T-helper 17 cell (primary cell): ENCODE results near the gene ZDHHC19. TPM values are rescaled to one million over a fixed set of nuclear protein-coding genes. Genes with fewer than 3 reads are reported as not detected.
"Not testable (repeated sequence)": the region's sequence is repeated elsewhere in the genome, so short reads cannot be mapped to it uniquely, and the experiment has no call there.

ENCODE experiments used
- ATAC-seq: fragments of 150-1000 bp; cut with Tn5 transposase; 2 replicates; pipeline ENCODE4 v1.10.0; 2021; ENCODE audit warnings: mild to moderate bottlenecking, moderate library complexity
- DNase-seq, 3 donors: peaks; one replicate each; pipeline versions ENCODE4 v3.0.0 to v3.0.0-alpha.2; 2020 to 2021
- H3K9me3 ChIP-seq: one replicate; pipeline ENCODE4 v1.7.0; 2013; ENCODE audit warnings: low read length, mild to moderate bottlenecking; ENCODE audit not compliant: control insufficient read depth, poor library complexity, severe bottlenecking
- H3K27ac Mint-ChIP-seq: one replicate; pipeline ENCODE4 v1.8.0; 2022; ENCODE audit warnings: mild to moderate bottlenecking, moderate library complexity, mixed read lengths
- H3K27me3 Mint-ChIP-seq: one replicate; pipeline ENCODE4 v1.8.0; 2022; ENCODE audit warnings: mixed read lengths
- H3K36me3 Mint-ChIP-seq: one replicate; pipeline ENCODE4 v1.8.0; 2022; ENCODE audit warnings: low read depth, mixed read lengths
- H3K4me1 Mint-ChIP-seq: one replicate; pipeline ENCODE4 v1.8.0; 2022; ENCODE audit warnings: mild to moderate bottlenecking, mixed read lengths
- H3K4me3 Mint-ChIP-seq: one replicate; pipeline ENCODE4 v1.8.0; 2022; ENCODE audit warnings: mild to moderate bottlenecking, moderate library complexity, mixed read lengths
- total RNA-seq, 4 donors: library from RNA in 2 of 4; stranded (reverse) in 2 of 4; gene quantifications; one replicate each; pipeline ENCODE4 v1.2.3 and lab custom pipeline; 2022 to 2026

The ZDHHC19 gene
- total RNA-seq, 2 donors from 2014 or later = not detected

DNA sequence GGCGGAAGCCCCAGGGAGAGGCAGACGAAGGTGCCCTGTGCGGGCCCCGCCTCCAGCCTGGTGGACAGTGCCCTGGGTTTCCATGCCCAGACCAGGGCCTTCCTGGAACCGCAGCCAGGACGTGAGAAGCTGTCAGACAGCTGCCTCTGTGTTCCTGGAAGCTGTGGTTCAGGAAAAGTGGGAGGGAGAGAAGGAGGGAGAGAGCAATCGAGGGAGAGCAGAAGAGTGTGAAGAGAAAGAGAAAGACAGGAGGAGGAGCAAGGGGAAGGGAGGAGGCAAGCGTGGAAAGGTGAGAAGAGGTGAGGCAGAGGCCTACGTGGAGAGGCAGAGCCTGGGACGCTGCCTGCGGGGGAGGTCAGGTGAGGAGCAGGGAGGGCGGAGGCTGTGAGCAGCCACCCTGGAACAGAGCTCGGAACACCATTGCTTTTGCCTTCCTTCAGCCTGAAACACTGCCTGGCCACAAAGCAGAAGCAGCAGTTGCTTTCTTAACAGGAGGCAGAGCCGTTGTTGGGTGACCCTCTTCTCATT lies 18.6 kb downstream of the ZDHHC19 start:
- Mint-ChIP-seq H3K4me1 (peaks cover 26% of the 10 kb centered on the region), H3K27ac (peak overlapping the region; percentile 99), H3K36me3 (peaks cover 4% of the 10 kb centered on the region), H3K27me3 (no peaks in the 10 kb centered on the region), H3K4me3 (peak overlapping the region; percentile 90)
- H3K9me3 ChIP-seq = no peaks in the 10 kb centered on the region
- ATAC-seq (peak; percentile 33), DNase-seq (no peak)

DNA sequence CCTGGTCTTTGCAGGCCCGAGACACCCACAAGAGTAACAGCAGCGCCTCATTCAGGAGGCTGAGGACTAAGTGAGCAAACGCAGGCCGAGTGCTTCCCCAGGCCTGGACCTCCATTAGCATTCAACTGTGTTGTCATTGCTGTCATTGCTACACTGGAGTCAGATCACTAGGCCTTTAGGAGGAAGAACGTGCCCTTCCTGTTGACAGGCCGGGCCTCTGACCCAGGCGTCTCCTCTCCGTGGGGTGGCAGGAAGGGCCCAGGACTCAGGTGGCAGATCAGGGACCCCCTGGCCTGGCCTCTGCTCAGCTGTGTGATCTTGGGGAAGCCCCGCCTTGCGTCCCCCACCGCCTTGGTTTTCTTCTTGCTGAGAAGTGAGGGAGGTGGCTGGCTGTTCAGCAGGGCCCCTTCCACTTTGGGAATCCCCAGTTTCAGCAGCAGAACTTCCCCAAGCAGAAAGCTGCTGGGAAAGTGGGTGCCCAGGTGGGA lies 19.1 kb downstream of the ZDHHC19 start:
- Mint-ChIP-seq H3K36me3 (peaks cover 4% of the 10 kb centered on the region), H3K27me3 (no peaks in the 10 kb centered on the region), H3K4me1 (peaks cover 26% of the 10 kb centered on the region), H3K4me3 (peak overlapping the region; percentile 90), H3K27ac (peak overlapping the region; percentile 99)
- peak; percentile 49 to 67 (median 52) for DNase-seq
- peak; percentile 82 for ATAC-seq
- H3K9me3 ChIP-seq = no peaks in the 10 kb centered on the region

- H3K27ac Mint-ChIP-seq = peak overlapping the region; percentile 16
- H3K9me3 ChIP-seq = no peaks in the 10 kb centered on the region
- H3K36me3 Mint-ChIP-seq = peaks cover 4% of the 10 kb centered on the region
- no peak for DNase-seq
- H3K4me3 Mint-ChIP-seq = no peak overlapping the region
- no peaks in the 10 kb centered on the region for H3K27me3 Mint-ChIP-seq
- no peak for ATAC-seq
- H3K4me1 Mint-ChIP-seq = peaks cover 26% of the 10 kb centered on the region
Observed at GRCh38 chr3:196189566-196190347, 21.4 kb downstream of the ZDHHC19 start.

GRCh38 chr3:196186651-196187573 lies 24.3 kb downstream of the ZDHHC19 start:
- no peaks in the 10 kb centered on the region for H3K36me3 Mint-ChIP-seq
- H3K27ac Mint-ChIP-seq = peak overlapping the region; percentile 90
- no peaks in the 10 kb centered on the region for H3K27me3 Mint-ChIP-seq
- H3K4me3 Mint-ChIP-seq = peak overlapping the region; percentile 56
- peaks cover 26% of the 10 kb centered on the region for H3K4me1 Mint-ChIP-seq
- H3K9me3 ChIP-seq = no peaks in the 10 kb centered on the region
- DNase-seq = peak in 1 of 3 donors; percentile 31
- peak; percentile 36 for ATAC-seq

GRCh38 chr3:196184881-196185280 lies 26.3 kb downstream of the ZDHHC19 start:
- Mint-ChIP-seq H3K36me3 (no peaks in the 10 kb centered on the region), H3K27ac (no peak overlapping the region), H3K4me1 (peaks cover 28% of the 10 kb centered on the region), H3K27me3 (no peaks in the 10 kb centered on the region), H3K4me3 (no peak overlapping the region)
- DNase-seq (no peak), ATAC-seq (no peak)
- H3K9me3 ChIP-seq = no peaks in the 10 kb centered on the region

DNA sequence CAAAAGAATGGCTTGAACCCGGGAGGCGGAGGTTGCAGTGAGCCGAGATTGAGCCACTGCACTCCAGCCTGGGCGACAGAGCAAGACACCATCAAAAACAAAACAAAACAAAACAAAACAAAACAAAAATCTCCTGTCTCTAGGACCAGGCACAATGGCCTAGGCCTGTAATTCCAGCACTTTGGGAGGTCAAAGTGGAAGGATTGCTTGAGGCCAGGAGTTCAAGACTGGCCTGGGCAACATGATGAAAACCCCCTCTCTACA lies 27.1 kb downstream of the ZDHHC19 start:
- not testable (repeated sequence) for DNase-seq, H3K36me3 Mint-ChIP-seq, H3K4me3 Mint-ChIP-seq, ATAC-seq, H3K9me3 ChIP-seq, H3K27me3 Mint-ChIP-seq
- Mint-ChIP-seq H3K4me1 (peaks cover 36% of the 10 kb centered on the region), H3K27ac (peak overlapping the region; percentile 96)

DNA sequence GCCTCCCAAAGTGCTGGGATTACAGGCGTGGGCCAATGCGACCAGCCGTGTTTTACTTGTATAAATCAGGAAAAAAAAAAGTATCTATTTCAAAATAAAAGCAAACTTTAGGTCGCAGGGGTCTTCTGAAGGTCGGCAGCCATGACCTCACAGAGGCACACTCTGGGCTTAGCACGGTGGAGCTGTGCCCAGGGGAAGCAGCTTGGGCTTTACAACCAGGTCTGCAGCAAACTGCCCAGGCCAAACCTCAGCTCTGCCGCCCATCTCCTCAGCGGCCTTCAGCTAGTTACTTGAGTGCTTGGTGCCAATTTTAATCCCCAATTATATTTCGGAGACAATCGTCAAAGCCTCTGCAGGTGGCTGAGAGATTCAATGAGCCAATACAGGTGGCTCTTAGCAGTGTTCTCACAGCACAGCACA lies 30.1 kb downstream of the ZDHHC19 start:
- H3K4me3 Mint-ChIP-seq = peak overlapping the region; percentile 82

DNA sequence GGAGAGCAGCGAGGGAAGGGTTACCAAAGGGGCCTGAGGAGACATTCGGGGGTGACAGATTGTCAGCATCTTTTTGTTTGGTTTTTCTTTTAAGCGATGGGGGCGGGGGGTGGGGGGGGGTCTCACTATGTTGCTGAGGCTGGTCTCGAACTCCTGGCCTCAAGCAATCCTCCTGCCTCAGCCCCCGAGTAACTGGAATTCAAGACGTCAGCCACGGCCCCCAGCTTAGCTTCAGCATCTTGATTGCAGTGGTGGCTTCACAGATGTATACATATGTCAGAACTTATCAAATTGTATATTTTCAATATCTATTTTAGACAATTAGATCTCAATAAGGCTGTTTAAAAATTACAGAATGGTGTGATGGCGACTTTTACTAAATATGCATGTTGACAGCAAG lies 30.9 kb downstream of the ZDHHC19 start:
- no peaks in the 10 kb centered on the region for H3K36me3 Mint-ChIP-seq
- DNase-seq = no peak
- H3K9me3 ChIP-seq = no peaks in the 10 kb centered on the region
- H3K27me3 Mint-ChIP-seq = no peaks in the 10 kb centered on the region
- peak overlapping the region; percentile 96 for H3K27ac Mint-ChIP-seq
- ATAC-seq = no peak
- peak overlapping the region; percentile 82 for H3K4me3 Mint-ChIP-seq
- peaks cover 39% of the 10 kb centered on the region for H3K4me1 Mint-ChIP-seq

More for the DNA sequence above, 30.1 kb downstream of the ZDHHC19 start:
- no peaks in the 10 kb centered on the region for H3K9me3 ChIP-seq
- no peaks in the 10 kb centered on the region for H3K27me3 Mint-ChIP-seq
- ATAC-seq (no peak), DNase-seq (no peak)
- peaks cover 39% of the 10 kb centered on the region for H3K4me1 Mint-ChIP-seq
- H3K27ac Mint-ChIP-seq = peak overlapping the region; percentile 96
- H3K36me3 Mint-ChIP-seq = no peaks in the 10 kb centered on the region

DNA sequence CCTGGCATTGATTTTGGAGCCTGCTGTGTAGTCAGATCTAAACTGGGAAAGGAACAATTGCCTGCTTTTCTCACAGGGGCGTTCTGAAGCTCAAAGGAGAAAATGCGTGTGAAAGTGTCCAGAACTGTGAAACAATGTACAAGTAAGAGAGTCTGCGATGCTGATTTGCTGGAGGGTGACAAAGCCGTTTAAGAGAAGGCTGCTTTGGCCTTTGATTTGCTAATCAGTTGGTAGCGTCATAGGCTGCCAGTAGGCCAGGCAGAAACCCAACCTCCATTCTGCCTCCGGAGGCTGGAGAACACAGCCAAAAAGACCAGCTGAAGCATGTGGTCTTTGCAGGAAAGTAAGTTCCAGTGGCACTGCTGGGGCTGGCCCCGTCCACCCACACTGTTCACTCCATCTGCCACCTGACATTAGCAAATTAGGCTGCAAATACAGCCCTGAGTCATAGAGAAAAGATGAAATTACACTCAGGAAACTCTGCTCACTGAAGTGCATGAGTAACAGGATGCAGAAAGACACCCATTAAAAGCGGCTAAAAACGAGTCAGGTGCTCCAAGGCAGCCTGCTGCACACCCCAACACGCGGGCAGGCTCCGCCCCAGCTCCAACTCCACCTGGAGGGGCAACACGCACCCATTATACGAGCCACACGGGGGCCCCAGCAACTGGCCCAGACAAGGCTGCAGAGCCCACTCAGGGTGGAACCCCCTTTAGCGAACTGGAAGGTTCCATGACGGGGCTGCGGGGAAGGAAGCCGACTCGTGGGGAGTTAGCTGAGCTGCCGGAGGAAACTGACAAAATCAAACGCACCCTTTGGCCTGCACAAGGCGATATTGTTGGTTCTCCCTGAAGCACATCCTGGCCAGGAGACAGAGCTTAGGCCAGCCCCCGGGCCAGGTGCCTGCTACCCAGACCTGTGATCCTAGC lies 31.6 kb downstream of the ZDHHC19 start:
- H3K27ac Mint-ChIP-seq = peak overlapping the region; percentile 96
- DNase-seq (peak; percentile 36 to 78 (median 64)), ATAC-seq (peak; percentile 88)
- no peaks in the 10 kb centered on the region for H3K9me3 ChIP-seq
- no peaks in the 10 kb centered on the region for H3K36me3 Mint-ChIP-seq
- no peaks in the 10 kb centered on the region for H3K27me3 Mint-ChIP-seq
- H3K4me3 Mint-ChIP-seq = peak overlapping the region; percentile 82
- peaks cover 39% of the 10 kb centered on the region for H3K4me1 Mint-ChIP-seq

DNA sequence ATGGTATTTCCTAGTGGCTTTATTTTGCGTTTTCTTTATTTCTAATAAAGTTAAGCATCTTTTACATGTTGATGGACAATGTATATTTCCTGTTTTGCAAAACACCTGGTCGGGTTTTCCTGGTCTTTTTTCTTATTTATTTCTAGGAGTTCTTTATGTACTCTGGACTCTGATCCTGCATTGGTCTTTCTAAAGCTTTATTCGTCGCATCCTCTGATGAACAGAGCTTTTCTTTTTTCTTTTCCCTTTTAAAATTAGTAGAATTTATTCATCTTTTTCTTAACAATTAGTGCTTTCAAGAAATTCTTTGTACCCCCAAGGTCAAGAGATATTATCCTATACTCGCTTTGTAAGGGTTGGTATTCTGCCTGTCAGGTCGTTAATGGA lies 32.2 kb downstream of the ZDHHC19 start:
- Mint-ChIP-seq H3K27ac (peak overlapping the region; percentile 96), H3K4me3 (peak overlapping the region; percentile 82), H3K36me3 (no peaks in the 10 kb centered on the region), H3K4me1 (peaks cover 39% of the 10 kb centered on the region), H3K27me3 (no peaks in the 10 kb centered on the region)
- ATAC-seq = no peak
- DNase-seq = no peak
- H3K9me3 ChIP-seq = no peaks in the 10 kb centered on the region

- DNase-seq (no peak), ATAC-seq (no peak)
- H3K27ac Mint-ChIP-seq = no peak overlapping the region
- no peaks in the 10 kb centered on the region for H3K9me3 ChIP-seq
- H3K27me3 Mint-ChIP-seq = no peaks in the 10 kb centered on the region
- H3K36me3 Mint-ChIP-seq = no peaks in the 10 kb centered on the region
- H3K4me3 Mint-ChIP-seq = no peak overlapping the region
- peaks cover 32% of the 10 kb centered on the region for H3K4me1 Mint-ChIP-seq
Observed at GRCh38 chr3:196177967-196178366, 33.2 kb downstream of the ZDHHC19 start.

GRCh38 chr3:196177567-196177966 lies 33.6 kb downstream of the ZDHHC19 start:
- H3K4me3 Mint-ChIP-seq = no peak overlapping the region
- H3K9me3 ChIP-seq = no peaks in the 10 kb centered on the region
- H3K27ac Mint-ChIP-seq = no peak overlapping the region
- DNase-seq = no peak
- ATAC-seq = no peak
- peaks cover 28% of the 10 kb centered on the region for H3K4me1 Mint-ChIP-seq
- no peaks in the 10 kb centered on the region for H3K36me3 Mint-ChIP-seq
- no peaks in the 10 kb centered on the region for H3K27me3 Mint-ChIP-seq
